Inflammatory macrophage treated with lipopolysaccharide for 4 hours (primary cell): ENCODE measurements around the gene CCSER2.
"Not testable (repeated sequence)": the region's sequence is repeated elsewhere in the genome, so short reads cannot be mapped to it uniquely, and the experiment has no call there.

ENCODE experiments used
- DNase-seq: peaks from one replicate; pipeline ENCODE4 v3.0.0-alpha.2; 2020

CCSER2 gene

GRCh38 chr10:84328418-84329195 is at the start of gene CCSER2:
Gene CCSER2 (plus strand): TSS chr10:84328589. CDS start chr10:84371053, 42,464 bp downstream.
- peak; percentile 99 for DNase-seq

GRCh38 chr10:84279876-84280475 is 48.4 kb upstream of the CCSER2 start:
- DNase-seq, result not testable (repeated sequence)

GRCh38 chr10:84286695-84287094 is 41.7 kb upstream of the CCSER2 start:
- DNase-seq, result no peak

- no peak for DNase-seq
These were observed 40.2 kb upstream of the CCSER2 start for GRCh38 chr10:84288151-84288550.

- no peak for DNase-seq
These were observed 38.7 kb upstream of the CCSER2 start for GRCh38 chr10:84289521-84290200.

GRCh38 chr10:84290235-84290634 is 38.2 kb upstream of the CCSER2 start:
- no peak for DNase-seq

GRCh38 chr10:84291384-84291783 is 37.0 kb upstream of the CCSER2 start:
- peak; percentile 68 for DNase-seq

GRCh38 chr10:84292502-84292901 is 35.9 kb upstream of the CCSER2 start:
- no peak for DNase-seq

GRCh38 chr10:84293171-84293570 is 35.2 kb upstream of the CCSER2 start:
- DNase-seq, result no peak

GRCh38 chr10:84293574-84294016 is 34.8 kb upstream of the CCSER2 start:
- peak; percentile 90 for DNase-seq

GRCh38 chr10:84294766-84295447 is 33.5 kb upstream of the CCSER2 start:
- peak; percentile 64 for DNase-seq

- peak; percentile 85 for DNase-seq
These were observed 32.1 kb upstream of the CCSER2 start for GRCh38 chr10:84296091-84296981.

- no peak for DNase-seq
These were observed 30.3 kb upstream of the CCSER2 start for GRCh38 chr10:84298057-84298456.

- no peak for DNase-seq
These were observed 26.2 kb upstream of the CCSER2 start for GRCh38 chr10:84302223-84302622.

GRCh38 chr10:84306751-84307384 is 21.5 kb upstream of the CCSER2 start:
- no peak for DNase-seq

- DNase-seq, result no peak
These were observed 20.4 kb upstream of the CCSER2 start for GRCh38 chr10:84308021-84308420.

- peak; percentile 86 for DNase-seq
These were observed 19.7 kb upstream of the CCSER2 start for GRCh38 chr10:84308481-84309304.

GRCh38 chr10:84310470-84310869 is 17.9 kb upstream of the CCSER2 start:
- DNase-seq, result peak; percentile 18

- no peak for DNase-seq
These were observed 16.8 kb upstream of the CCSER2 start for GRCh38 chr10:84311576-84311975.

- DNase-seq, result no peak
These were observed 15.6 kb upstream of the CCSER2 start for GRCh38 chr10:84312816-84313215.

- DNase-seq, result no peak
These were observed 14.1 kb upstream of the CCSER2 start for GRCh38 chr10:84314275-84314674.
